Hematopoietic multipotent progenitor cell treated with erythropoietin and hydrocortisone succinate and interleukin-3 and kit ligand, for 8 days (in vitro differentiated cells): ENCODE measurements around the gene THRAP3.

Experiments used
- DNase-seq: peaks from one replicate; pipeline ENCODE4 v3.0.0-alpha.2; 2015

THRAP3 gene

GRCh38 chr1:36328713-36329112 lies 104.5 kb downstream of the THRAP3 start:
- peak; percentile 65 for DNase-seq

DNA sequence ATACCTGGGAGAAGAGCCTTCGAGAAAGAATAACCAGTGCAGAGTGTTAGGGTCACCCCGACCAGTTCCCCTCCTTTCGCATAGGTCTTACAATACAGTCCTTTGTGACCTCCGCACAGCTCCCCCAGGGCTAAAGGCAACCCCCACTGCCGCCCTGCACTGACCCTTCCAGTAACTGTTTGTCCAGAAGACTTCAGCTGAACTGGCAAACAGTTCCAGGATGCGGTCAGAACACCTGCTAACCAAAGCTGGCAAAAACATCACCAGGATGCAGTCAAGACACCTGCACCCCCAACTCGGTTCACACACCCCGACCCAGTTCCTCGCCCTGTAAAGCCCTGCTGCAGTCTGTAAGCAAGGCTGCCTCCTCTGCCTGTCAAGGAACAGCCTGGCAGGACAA lies 105.6 kb downstream of the THRAP3 start:
- no peak for DNase-seq

- no peak for DNase-seq
Measured at GRCh38 chr1:36330940-36331339, 106.7 kb downstream of the THRAP3 start.

- no peak for DNase-seq
Measured at GRCh38 chr1:36337830-36338229, 113.6 kb downstream of the THRAP3 start.

GRCh38 chr1:36339215-36339614 lies 115.0 kb downstream of the THRAP3 start:
- no peak for DNase-seq

DNA sequence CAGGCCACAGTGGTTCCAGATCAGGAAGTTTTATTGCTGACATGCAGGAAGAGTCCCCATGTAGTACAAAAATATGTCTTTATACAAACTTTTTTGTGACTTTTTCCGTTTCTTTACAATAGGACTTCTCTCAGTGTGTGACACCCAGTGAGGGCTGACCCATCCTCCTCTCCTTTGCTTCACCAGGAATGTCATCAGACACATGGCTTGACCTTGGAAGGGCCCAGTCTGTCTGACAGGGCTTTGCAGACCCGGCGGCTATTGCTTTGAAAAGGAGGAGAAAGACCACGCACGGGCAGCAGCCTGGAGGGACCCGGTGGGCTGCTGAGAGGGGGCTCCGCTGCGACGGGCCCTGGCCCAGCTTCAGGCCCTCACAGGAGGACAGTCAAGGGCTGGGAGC lies 115.4 kb downstream of the THRAP3 start:
- no peak for DNase-seq

GRCh38 chr1:36341626-36342320 lies 117.5 kb downstream of the THRAP3 start:
- DNase-seq, result no peak

DNA sequence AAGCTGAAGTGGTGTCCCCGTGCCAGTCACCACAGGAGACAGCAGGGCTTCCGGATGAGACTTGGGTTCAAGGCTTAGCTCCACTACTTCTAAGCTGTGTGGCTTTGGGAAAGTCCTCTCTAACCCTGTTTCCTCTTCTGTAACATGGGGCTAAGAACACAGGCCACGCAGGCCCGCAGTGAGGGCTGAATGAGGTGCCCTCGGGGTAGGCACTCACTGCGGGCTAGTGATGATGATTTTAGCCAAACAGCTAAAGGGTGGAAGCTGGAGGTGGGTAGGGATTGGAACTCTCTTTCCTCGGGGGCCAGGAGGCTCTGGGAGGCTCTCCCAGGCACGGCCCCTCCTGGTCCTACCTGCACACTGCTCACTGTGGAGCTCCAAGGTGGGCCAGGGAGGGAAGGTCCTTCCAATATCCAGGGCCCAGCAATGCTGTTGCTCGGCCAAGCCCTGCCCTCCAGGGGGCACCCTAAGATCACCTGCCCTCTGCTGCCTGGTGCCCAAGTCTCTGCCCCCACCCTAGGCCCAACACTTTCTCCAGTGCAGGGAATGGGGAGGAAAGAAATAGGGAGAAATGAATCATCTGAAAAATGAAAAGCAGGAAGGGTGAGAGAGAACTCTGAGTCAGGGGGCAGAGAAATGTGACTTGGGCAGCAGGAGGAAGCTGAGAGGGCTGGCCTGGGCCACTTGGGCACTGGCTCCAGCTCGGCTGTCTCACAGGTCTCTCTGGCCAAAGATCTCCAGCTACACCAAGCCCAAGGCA lies 118.4 kb downstream of the THRAP3 start:
- peak; percentile 57 for DNase-seq

GRCh38 chr1:36343651-36344394 lies 119.6 kb downstream of the THRAP3 start:
- no peak for DNase-seq

- no peak for DNase-seq
Measured at GRCh38 chr1:36344395-36344680, 120.1 kb downstream of the THRAP3 start.

- DNase-seq, result no peak
Measured at GRCh38 chr1:36345353-36345752, 121.1 kb downstream of the THRAP3 start.

DNA sequence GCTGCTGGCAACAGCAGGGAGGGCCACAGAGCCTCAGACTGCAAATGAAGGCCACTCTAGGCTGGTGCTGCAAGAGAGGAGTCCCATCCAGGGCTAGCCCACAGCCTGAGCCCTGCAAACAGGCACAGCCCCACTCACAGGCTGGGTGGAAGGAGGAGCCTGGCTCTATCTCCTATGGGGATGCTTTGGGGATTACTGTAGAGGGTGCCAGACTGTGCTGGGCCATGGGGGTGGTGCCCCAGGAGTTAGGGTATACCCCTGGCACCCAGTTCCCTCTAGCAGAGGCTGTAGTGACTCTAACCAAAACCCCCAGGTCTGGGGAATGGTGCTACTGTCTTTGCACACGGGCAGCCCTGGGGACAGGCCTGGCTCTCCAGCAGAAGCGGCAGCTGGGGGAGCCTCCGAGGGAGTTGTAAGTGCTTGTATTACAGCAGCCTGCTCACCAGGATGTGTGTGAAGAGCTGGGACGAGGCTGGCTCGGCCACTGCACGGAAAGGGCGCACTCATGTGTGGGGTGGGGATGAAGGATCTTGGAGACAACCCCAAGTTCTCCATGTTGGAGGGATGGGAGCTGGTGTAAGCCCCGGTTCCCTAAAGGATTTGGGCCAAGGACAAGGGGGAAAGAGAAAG lies 122.6 kb downstream of the THRAP3 start:
- DNase-seq, result no peak

DNA sequence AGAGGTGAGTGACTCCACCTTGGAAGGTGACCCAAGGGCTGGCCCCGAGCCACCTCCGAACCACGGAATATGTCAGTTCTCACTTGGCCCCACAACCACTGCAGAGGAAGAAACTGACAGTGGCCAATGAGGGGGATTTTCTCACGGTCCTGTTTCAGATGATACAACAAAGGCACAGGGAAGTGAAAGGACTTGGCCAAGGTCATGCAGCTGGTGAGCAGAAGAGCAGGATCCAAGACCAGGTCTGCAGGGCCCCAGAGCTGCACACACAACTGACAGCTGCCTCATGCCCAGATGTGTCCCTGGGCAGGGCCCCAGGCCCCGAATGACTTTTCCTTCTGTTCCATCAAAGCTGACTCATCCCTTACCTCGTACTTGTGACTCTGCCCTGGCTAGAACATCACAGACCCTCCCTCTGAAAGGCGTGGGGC lies 125.0 kb downstream of the THRAP3 start:
- DNase-seq, result no peak

GRCh38 chr1:36349839-36350238 lies 125.6 kb downstream of the THRAP3 start:
- DNase-seq, result no peak

- DNase-seq, result no peak
Measured at GRCh38 chr1:36350659-36351226, 126.5 kb downstream of the THRAP3 start.

DNA sequence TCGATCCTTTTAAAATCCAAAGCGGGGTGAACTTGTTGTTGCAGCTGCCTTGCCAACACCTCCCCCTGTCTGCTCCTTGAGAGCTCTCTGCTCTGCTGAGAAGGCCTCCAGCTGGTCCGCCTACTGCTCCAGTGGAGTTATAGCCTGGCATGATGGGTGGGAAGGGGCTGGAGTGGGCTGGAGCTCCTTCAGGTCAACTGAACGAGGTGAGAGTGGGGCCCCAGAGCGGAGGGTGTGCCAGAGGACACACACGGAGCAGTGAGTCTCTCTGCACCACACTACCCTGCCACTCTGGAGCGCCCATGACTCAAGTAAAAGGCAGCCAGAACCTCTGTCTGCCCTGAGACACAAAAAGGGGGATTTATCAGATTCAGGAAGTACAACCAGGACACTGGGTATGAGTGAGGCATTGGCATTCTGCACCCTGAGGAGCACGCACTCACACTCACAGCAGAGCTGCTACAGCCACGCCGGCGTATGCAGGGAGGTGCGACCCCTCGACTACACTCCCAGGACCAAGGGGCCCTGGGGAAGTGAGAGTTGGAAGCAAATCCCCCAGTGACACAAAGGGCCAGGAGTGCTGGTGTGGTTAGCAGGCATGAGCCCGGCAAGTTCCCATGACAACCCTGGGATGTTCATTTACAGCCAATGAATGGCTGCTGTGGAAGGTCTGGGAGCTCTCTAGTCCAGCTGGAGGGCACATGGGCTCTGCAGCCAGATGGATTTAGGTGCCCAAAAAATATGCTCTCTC lies 127.2 kb downstream of the THRAP3 start:
- DNase-seq, result no peak

DNA sequence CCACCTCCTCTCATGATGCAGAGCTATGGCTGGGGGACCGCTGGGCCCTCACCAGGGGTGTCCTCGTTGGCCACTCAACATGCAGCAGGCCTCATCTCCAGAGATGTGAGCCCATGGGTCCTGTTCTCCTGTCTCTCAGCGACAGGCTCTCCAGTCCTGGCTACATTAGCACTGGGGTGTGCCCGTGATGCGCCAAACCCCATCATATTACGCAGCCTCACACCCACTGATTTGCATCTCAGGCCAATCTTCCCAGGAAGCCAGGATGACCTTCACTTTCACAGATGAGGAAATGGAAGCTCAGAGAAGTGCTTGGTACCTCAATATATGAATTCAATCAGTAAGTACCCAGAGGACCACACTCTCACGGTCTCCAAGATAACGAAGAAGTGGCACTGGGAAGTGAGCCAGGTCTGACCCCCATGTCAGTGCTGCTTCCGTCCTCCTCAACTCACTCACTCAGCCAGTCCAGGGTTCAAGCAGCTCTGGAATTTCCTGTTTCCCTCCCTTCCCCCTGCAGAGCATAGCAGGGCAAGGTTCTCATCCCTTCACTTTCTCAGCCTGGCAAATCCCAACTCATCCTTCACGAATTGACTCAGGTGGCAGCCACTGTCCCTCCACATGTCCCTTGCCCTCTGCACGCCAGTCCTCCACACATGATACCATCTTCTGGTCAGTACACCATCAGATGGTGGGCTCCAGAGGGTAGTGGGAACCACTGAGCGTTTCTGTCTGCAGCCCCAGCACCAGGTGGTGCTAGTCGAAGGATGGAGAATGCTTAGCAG lies 128.1 kb downstream of the THRAP3 start:
- no peak for DNase-seq

DNA sequence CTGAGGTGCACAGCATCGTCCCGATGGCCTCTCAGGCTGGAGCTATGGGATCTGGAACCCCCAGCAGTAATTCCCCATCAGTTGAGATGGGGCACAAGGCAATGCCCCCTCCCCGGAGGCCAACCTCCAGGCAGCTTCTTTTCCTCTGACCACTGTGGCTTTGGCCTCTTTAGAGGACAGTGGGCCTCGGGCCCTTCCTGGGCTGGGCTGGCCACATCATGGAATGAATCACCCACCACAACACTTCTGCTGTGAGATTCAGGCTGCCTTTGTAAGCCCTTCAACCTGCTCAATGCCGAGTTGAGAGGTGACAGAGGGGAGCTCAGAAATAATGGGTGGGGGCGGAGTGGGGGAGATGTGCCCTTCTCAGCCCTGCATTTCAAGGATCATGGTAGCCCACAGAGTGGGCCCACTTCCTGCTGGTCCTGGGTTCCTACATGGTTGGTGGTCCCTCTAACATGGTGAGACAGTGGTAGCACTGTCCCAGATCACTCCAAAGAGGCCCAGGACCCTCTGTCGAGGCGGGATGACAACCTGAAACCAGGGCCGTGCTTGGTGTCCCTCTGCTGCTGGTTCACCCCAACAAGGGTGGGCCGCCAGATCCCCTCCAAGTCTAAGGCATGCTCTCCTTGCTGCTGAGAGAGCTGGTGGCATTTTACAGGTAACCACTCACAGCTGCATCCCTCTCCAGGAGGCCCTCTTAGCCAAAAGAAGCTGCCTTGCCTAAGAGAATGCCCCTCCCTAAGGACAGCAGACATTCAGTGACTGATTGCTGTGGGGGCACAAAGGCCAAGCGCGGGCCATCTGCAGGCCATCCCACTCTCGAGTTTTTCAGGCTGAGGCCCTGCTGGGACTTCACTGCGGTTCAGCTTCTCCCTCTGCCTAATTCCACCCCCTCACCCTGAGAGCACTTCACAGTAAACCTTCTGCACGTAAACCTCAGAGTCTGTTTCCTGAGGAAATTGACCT lies 129.0 kb downstream of the THRAP3 start:
- no peak for DNase-seq

DNA sequence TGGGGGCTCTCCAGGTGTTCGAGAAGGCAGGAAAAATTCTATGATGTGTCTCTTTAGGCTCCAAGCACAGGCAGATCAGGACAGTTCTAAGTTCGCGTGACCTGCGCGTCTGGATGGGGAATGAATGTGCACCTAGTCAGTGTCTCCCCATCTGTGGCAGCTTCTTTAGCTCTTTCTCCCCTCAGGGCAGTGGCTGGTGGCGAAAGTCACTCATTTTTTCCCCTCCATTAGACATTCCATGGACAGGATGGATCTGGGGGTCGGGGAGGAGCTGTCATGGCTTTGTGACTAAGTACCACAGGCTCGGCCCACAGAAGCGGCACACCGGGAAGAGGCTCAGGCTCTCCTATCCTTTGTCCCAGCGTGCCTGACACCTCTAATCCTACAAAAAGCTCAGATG lies 130.2 kb downstream of the THRAP3 start:
- no peak for DNase-seq
